ENCODE measurements around the gene SLC44A4. TPM values are rescaled to one million over a fixed set of nuclear protein-coding genes. Genes with fewer than 3 reads are reported as not detected.

SLC44A4 gene
- total and polyA plus RNA-seq, 9 of the 15 experiments (the other 6 are each of a cell fraction or from before 2014, with no cell fraction given), result 7.9 to 18.6 (median 11.2) TPM

DNA sequence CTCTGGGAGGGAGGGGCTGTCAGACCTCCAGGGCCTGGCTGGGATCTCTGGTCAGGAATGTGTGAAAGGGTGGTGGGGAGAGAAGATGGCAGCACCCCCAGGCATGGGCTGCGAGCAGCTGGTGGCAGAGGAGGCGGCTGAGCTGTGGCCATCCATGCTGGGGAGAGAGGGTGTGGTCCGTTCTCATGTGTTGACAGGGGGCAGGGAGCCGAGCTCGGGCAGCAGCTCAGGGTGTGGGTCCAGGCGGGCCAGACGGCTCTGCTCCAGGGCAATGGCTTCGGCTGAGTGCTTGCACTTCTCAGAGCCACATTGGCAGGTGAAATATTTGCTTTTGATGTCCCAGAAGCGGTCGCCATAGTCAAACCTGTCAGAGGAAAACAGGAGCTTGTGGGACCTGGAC, 1.1 kb upstream of the SLC44A4 start (continued):
- TF ChIP-seq, protein P1, sequence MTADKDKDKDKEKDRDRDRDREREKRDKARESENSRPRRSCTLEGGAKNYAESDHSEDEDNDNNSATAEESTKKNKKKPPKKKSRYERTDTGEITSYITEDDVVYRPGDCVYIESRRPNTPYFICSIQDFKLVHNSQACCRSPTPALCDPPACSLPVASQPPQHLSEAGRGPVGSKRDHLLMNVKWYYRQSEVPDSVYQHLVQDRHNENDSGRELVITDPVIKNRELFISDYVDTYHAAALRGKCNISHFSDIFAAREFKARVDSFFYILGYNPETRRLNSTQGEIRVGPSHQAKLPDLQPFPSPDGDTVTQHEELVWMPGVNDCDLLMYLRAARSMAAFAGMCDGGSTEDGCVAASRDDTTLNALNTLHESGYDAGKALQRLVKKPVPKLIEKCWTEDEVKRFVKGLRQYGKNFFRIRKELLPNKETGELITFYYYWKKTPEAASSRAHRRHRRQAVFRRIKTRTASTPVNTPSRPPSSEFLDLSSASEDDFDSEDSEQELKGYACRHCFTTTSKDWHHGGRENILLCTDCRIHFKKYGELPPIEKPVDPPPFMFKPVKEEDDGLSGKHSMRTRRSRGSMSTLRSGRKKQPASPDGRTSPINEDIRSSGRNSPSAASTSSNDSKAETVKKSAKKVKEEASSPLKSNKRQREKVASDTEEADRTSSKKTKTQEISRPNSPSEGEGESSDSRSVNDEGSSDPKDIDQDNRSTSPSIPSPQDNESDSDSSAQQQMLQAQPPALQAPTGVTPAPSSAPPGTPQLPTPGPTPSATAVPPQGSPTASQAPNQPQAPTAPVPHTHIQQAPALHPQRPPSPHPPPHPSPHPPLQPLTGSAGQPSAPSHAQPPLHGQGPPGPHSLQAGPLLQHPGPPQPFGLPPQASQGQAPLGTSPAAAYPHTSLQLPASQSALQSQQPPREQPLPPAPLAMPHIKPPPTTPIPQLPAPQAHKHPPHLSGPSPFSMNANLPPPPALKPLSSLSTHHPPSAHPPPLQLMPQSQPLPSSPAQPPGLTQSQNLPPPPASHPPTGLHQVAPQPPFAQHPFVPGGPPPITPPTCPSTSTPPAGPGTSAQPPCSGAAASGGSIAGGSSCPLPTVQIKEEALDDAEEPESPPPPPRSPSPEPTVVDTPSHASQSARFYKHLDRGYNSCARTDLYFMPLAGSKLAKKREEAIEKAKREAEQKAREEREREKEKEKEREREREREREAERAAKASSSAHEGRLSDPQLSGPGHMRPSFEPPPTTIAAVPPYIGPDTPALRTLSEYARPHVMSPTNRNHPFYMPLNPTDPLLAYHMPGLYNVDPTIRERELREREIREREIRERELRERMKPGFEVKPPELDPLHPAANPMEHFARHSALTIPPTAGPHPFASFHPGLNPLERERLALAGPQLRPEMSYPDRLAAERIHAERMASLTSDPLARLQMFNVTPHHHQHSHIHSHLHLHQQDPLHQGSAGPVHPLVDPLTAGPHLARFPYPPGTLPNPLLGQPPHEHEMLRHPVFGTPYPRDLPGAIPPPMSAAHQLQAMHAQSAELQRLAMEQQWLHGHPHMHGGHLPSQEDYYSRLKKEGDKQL (CRISPR knock-in tag; IDR thresholded peaks at IDR 0.05; ENCODE audit: borderline replicate concordance), result no peak
- TF ChIP-seq NFXL1 (CRISPR knock-in tag; IDR thresholded peaks at IDR 0.05) (no peak), USF1 (CRISPR knock-in tag; IDR thresholded peaks at IDR 0.05) (no peak), NEUROD1 (IDR thresholded peaks at IDR 0.05; ENCODE audit: borderline replicate concordance, low read depth, low read length, partially characterized antibody) (no peak), ZNF3 (CRISPR knock-in tag; IDR thresholded peaks at IDR 0.05) (no peak), CHD4 (IDR thresholded peaks at IDR 0.05; ENCODE audit: insufficient read depth, insufficient replicate concordance, low read depth, low read length, poor library complexity, severe bottlenecking) (no peak), ETV6 (IDR thresholded peaks at IDR 0.05; ENCODE audit: borderline replicate concordance in 1 of 2, low read depth in 2 of 2, low read length in 1 of 2) (no peak), ETV6 (CRISPR knock-in tag; IDR thresholded peaks at IDR 0.05; ENCODE audit: borderline replicate concordance) (no peak), ZNF354B (CRISPR knock-in tag; IDR thresholded peaks at IDR 0.05) (no peak)
